Mesothelial cell of epicardium (in vitro differentiated cells): Measurements from ENCODE around the gene C1QTNF1. TPM values are rescaled to one million over a fixed set of nuclear protein-coding genes. Genes with fewer than 3 reads are reported as not detected.

ENCODE experiments used
- DNase-seq, 2 experiments: peaks; one replicate each; pipeline ENCODE4 v3.0.0; 2021; ENCODE audit warnings: low spot score in 2 of 2; ENCODE audit not compliant: unreplicated experiment in 2 of 2
- H3K27ac Mint-ChIP-seq: 2 replicates; pipeline ENCODE4 v1.8.0; 2021; ENCODE audit warnings: mixed read lengths
- H3K27me3 Mint-ChIP-seq: 2 replicates; pipeline ENCODE4 v1.8.0; 2021; ENCODE audit warnings: low read depth, mixed read lengths
- H3K36me3 Mint-ChIP-seq: 2 replicates; pipeline ENCODE4 v1.8.0; 2021; ENCODE audit warnings: mixed read lengths
- H3K4me1 Mint-ChIP-seq: 2 replicates; pipeline ENCODE4 v1.8.0; 2021; ENCODE audit warnings: mixed read lengths
- H3K4me3 Mint-ChIP-seq: 2 replicates; pipeline ENCODE4 v1.8.0; 2021; ENCODE audit warnings: mild to moderate bottlenecking, moderate library complexity, mixed read lengths
- H3K9me3 Mint-ChIP-seq: 2 replicates; pipeline ENCODE4 v1.8.0; 2021; ENCODE audit warnings: mixed read lengths
- total RNA-seq: library from RNA; stranded (reverse); gene quantifications from 3 replicates; pipeline ENCODE4 v1.2.1, GENCODE V29; 2021
- TF ChIP-seq, protein P1 (sequence below): fragments of 200-600 bp; sonication (generic); IDR thresholded peaks from one replicate; pipeline ENCODE4 v1.5.0; 2021; ENCODE audit warnings: antibody characterized with exemption; ENCODE audit not compliant: unreplicated experiment

C1QTNF1 gene
- total RNA-seq, 1 donor from 2014 or later = 22.1 TPM

DNA sequence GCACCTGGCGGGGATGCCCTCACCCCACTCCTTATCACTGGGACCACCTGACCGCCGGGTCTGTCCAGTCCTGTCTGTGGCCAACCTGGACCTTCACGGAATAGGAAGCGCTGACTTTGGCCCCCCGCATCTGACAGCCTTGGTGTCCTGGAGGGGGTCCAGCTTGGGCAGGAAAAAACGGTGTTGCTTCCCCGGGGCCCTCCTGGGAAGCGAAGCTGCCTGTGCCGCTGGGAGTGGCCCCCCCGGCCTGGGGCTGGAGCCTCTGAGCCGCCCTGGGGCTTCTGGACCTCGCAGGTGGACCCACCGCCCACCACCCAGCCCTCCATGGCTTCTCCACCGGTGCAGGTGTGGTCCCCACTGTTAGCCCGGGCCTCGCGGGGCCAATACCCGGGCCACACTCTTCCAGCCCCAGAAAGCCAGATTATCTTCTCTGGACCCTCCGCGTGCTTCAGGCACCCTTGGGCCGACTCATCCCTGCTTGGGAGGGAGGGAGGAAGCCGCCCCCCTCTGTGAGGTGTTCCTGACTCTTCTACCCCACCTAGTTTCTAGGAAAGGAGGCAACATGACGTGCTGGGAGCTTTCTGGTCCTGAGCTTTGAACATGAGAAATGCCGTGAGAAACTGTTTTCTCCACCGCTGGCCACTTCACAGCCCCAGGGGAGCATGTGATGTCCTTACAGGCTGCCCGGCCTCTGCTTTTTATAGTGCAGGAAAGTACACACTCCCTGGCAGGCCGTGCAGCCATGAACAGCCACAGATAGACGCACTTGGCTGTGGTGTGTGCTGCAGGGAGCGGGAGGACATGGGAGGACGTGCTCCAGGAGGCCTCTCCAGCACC lies 1.1 kb downstream of the C1QTNF1 start:
- TF ChIP-seq, protein P1, sequence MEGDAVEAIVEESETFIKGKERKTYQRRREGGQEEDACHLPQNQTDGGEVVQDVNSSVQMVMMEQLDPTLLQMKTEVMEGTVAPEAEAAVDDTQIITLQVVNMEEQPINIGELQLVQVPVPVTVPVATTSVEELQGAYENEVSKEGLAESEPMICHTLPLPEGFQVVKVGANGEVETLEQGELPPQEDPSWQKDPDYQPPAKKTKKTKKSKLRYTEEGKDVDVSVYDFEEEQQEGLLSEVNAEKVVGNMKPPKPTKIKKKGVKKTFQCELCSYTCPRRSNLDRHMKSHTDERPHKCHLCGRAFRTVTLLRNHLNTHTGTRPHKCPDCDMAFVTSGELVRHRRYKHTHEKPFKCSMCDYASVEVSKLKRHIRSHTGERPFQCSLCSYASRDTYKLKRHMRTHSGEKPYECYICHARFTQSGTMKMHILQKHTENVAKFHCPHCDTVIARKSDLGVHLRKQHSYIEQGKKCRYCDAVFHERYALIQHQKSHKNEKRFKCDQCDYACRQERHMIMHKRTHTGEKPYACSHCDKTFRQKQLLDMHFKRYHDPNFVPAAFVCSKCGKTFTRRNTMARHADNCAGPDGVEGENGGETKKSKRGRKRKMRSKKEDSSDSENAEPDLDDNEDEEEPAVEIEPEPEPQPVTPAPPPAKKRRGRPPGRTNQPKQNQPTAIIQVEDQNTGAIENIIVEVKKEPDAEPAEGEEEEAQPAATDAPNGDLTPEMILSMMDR = no peak
- H3K9me3 Mint-ChIP-seq = no peaks in the 10 kb centered on the region
- H3K27me3 Mint-ChIP-seq = peaks cover 13% of the 10 kb centered on the region
- no peaks in the 10 kb centered on the region for H3K36me3 Mint-ChIP-seq
- H3K27ac Mint-ChIP-seq = peak overlapping the region; percentile 25
- peak overlapping the region; percentile 91 for H3K4me3 Mint-ChIP-seq
- no peak for DNase-seq
- peaks cover 42% of the 10 kb centered on the region for H3K4me1 Mint-ChIP-seq

DNA sequence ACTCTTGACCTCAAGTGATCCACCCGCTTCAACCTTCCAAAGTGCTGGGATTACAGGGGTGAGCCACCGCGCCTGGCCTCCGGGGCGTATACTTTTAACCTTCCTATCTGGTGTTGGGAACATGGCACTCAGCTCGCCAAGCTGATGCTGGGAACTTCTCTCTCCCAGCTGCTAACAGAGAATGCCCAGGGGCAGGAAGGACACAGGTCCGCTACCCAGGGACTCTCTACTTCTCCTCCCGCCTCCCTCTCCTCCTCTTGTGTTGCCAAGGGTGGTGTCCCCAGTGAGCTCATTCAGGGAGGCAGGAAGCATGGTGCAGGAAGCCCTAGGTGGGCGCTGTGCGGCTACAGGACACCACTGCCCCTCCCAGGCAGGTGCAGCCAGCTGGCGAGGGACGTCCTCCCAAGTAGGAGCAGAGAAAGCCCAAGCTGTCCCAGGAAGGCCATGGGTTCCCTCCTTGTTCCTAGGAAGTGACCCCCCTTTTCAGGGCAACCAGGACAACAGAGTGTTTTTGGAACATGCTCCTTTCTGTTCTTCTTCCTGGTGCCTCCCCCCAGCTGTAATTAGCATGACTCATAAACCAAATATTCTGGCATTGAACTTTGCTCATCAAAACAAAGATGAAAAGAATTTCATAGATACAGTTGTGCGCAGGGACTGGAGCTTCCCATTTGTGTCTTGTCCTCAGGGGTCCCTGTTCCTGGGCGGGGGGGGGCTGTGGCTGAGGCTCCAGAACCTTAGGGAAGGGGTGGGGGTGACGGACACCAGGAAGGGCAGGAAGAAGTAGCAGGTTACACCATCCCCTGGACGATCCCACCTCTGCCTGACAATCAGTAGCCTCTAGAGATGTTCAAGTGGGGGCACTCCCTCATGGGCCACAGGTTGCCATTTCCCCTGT lies 2.7 kb downstream of the C1QTNF1 start:
- peak overlapping the region; percentile 88 for H3K27ac Mint-ChIP-seq
- peaks cover 10% of the 10 kb centered on the region for H3K27me3 Mint-ChIP-seq
- H3K4me1 Mint-ChIP-seq = peaks cover 42% of the 10 kb centered on the region
- no peaks in the 10 kb centered on the region for H3K9me3 Mint-ChIP-seq
- DNase-seq = no peak
- H3K4me3 Mint-ChIP-seq = peak overlapping the region; percentile 48
- H3K36me3 Mint-ChIP-seq = no peaks in the 10 kb centered on the region
- TF ChIP-seq, protein P1 = no peak

DNA sequence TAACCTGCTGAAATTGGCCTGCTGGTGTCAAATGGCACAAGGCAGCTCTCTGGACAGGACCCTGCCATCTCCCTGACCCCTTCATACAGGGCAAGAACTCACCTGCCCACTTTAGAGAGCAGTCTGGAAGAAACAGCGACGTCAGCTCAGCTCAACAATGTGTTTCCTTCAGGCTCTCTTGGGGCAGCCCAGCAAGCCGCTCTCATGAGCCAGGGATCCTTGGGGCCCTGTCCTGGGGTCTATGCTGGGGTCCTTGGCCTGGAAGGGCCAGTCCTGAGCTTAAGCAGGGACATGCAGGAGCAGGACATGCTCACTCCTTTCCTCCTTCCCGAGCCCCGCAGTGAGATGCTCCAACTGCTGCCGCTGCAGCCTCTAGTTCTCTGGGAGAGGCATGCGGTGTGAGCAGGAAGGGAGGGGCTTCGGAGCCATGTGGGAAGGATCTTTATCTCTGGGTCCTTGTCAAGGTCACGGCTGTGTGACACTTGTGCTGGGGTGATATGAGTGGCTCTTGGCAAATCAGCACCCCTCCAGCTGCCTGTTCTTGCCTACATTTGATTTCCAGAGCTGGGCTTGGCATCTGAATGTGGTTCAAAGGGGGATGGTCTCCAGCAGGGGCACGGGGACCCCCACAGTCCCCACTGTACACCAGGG lies 3.4 kb downstream of the C1QTNF1 start:
- peaks cover 42% of the 10 kb centered on the region for H3K4me1 Mint-ChIP-seq

DNA sequence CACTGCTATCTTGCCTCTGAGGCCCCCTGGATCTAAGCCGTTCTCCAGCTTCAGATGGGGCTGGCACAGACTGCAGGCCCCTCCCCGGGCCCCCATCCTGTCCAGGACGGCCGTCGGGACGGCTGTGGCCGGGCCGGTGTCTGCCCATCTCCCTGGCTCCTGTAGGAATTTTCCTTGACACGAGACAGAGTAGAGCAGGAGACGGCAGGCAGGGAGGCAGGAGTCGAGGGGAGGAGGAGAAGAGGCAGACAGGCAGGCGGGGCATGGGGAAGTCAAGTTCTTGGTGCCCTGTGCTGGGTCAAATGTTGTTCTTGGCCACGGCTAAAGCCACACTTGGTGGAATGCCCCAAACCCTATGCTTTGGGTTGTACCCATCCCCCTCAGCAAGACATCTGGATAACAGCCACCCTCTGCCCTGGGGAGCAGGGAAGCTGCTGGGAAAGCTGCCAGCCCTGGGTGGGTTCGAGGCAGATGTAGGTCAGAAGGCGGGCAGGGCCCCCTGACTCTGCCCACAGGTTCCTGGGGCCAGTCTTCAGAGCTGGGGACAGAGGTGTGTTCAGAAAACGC lies 4.0 kb downstream of the C1QTNF1 start:
- Mint-ChIP-seq H3K27ac (no peak overlapping the region), H3K4me3 (no peak overlapping the region), H3K4me1 (peaks cover 40% of the 10 kb centered on the region), H3K9me3 (no peaks in the 10 kb centered on the region), H3K36me3 (no peaks in the 10 kb centered on the region), H3K27me3 (peaks cover 14% of the 10 kb centered on the region)
- TF ChIP-seq, protein P1 = no peak
- DNase-seq = no peak

More for the DNA sequence above, 3.4 kb downstream of the C1QTNF1 start:
- Mint-ChIP-seq H3K4me3 (no peak overlapping the region), H3K27ac (peak overlapping the region; percentile 88), H3K9me3 (no peaks in the 10 kb centered on the region), H3K27me3 (peaks cover 14% of the 10 kb centered on the region), H3K36me3 (no peaks in the 10 kb centered on the region)
- TF ChIP-seq, protein P1 = no peak
- DNase-seq = no peak

DNA sequence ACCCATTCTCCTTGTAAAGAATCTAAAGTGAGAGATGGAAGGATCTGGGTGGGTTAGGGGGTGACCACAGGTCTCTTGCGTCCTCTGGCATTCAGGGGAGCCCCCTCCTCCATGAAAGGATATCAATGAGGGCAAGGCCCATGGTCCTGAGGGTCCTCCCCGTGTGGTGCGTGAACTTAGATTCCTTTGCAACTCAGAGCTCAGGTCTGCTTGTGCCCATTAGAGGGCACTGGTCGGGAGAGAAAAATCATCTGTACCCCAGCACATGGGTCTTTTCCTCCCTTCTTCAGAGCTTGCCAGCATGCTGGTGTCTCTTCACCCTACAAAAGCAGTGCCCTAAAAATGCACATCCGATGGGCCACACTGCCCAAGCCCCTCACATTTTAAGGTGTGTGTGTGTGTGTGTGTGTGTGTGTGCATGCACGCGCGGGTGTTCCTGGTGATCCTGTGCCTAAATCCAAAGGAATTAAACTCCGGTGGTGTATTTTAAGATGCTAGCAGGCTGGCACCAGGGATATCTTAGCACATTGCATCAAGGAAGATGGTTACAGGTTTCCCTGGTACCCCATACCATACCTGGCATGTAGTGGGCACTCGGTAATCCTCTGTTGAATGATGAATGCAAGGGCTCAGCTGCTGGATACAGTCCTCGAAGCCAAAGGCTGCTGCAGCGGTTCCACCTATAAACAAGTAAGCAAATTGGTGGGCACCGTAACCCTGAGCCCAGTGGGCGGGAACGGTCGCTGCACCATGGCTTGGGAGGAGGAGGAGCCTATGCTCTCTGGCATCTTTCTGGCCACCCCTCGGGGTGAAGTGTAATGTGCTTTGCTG lies 4.7 kb downstream of the C1QTNF1 start:
- H3K27ac Mint-ChIP-seq = no peak overlapping the region
- H3K4me1 Mint-ChIP-seq = peaks cover 36% of the 10 kb centered on the region
- H3K27me3 Mint-ChIP-seq = peaks cover 14% of the 10 kb centered on the region
- DNase-seq = no peak
- no peak overlapping the region for H3K4me3 Mint-ChIP-seq
- TF ChIP-seq, protein P1 = no peak
- no peaks in the 10 kb centered on the region for H3K36me3 Mint-ChIP-seq
- H3K9me3 Mint-ChIP-seq = no peaks in the 10 kb centered on the region
